WERI-Rb-1 (cell line): ENCODE data around the gene PADI6.

Experiments
- DNase-seq: peaks from one replicate; pipeline ENCODE4 v3.0.0-alpha.2; 2020
- H3K27ac ChIP-seq: fragments of 250-450 bp; sonication (Bioruptor Pico); 2 replicates; pipeline ENCODE4 v1.5.1; 2020; ENCODE audit warnings: mild to moderate bottlenecking, moderate library complexity
- H3K27me3 ChIP-seq: fragments of 250-450 bp; sonication (Bioruptor Pico); 2 replicates; pipeline ENCODE4 v1.5.1; 2021; ENCODE audit warnings: mild to moderate bottlenecking, low read depth, moderate library complexity; ENCODE audit not compliant: insufficient read depth, severe bottlenecking
- H3K36me3 ChIP-seq: fragments of 250-450 bp; sonication (Bioruptor Pico); 2 replicates; pipeline ENCODE4 v1.5.1; 2020; ENCODE audit warnings: mild to moderate bottlenecking, moderate library complexity
- H3K4me3 ChIP-seq: 2 replicates; pipeline ENCODE4 v1.5.1; 2011; ENCODE audit warnings: low read depth, mild to moderate bottlenecking, control low read depth, low read length
- H3K9me3 ChIP-seq: fragments of 250-450 bp; sonication (Bioruptor Pico); 2 replicates; pipeline ENCODE4 v1.5.1; 2021; ENCODE audit warnings: mild to moderate bottlenecking, moderate library complexity; ENCODE audit not compliant: severe bottlenecking
- CTCF ChIP-seq: IDR thresholded peaks from 2 replicates; pipeline ENCODE4 v1.5.1; 2011; ENCODE audit warnings: low read depth, mild to moderate bottlenecking, control low read depth, inconsistent platforms, low read length

The PADI6 gene

GRCh38 chr1:17437580-17438317, 65.8 kb downstream of the PADI6 start:
- Histone ChIP-seq H3K27ac (peak overlapping the region; percentile 97), H3K9me3 (no peaks in the 10 kb centered on the region), H3K36me3 (peaks cover 50% of the 10 kb centered on the region), H3K4me3 (peak overlapping the region; percentile 97), H3K27me3 (no peaks in the 10 kb centered on the region)
- no peak for TF ChIP-seq CTCF
- peak; percentile 36 for DNase-seq

- peak overlapping the region; percentile 97 for H3K4me3 ChIP-seq
Measured at GRCh38 chr1:17438318-17439249, 66.6 kb downstream of the PADI6 start.

GRCh38 chr1:17439250-17440073, 67.5 kb downstream of the PADI6 start, which contains the start of gene RCC2:
Gene RCC2, minus strand, starts transcription at chr1:17439677. Its CDS starts 1,163 bp downstream, at chr1:17438514.
- peak within 1 kb of the TSS; percentile 97 for H3K27ac ChIP-seq
- 0 out of 2 replicates have a peak, but pooled peaks have one; percentile 12 for TF ChIP-seq CTCF
- DNase-seq, result peak; percentile 72
- peaks cover 33% of the 10 kb centered on the region for H3K36me3 ChIP-seq
- no peaks in the 10 kb centered on the region for H3K9me3 ChIP-seq
- peak within 1 kb of the TSS; percentile 97 for H3K4me3 ChIP-seq
- no peaks in the 10 kb centered on the region for H3K27me3 ChIP-seq

More at GRCh38 chr1:17438318-17439249, 66.6 kb downstream of the PADI6 start:
- H3K27me3 ChIP-seq, result no peaks in the 10 kb centered on the region
- H3K27ac ChIP-seq, result peak overlapping the region; percentile 97
- H3K9me3 ChIP-seq, result no peaks in the 10 kb centered on the region
- peak; percentile 72 for DNase-seq
- H3K36me3 ChIP-seq, result peaks cover 42% of the 10 kb centered on the region
- TF ChIP-seq CTCF, result no peak

GRCh38 chr1:17440074-17440826, 68.3 kb downstream of the PADI6 start:
- DNase-seq, result no peak
- H3K4me3 ChIP-seq, result peak overlapping the region; percentile 55

More at GRCh38 chr1:17440074-17440826, 68.3 kb downstream of the PADI6 start:
- no peak for TF ChIP-seq CTCF
- Histone ChIP-seq H3K9me3 (no peaks in the 10 kb centered on the region), H3K36me3 (peaks cover 25% of the 10 kb centered on the region), H3K27ac (peak overlapping the region; percentile 97), H3K27me3 (no peaks in the 10 kb centered on the region)
